GM12865 (cell line): Measurements from ENCODE around the gene TMA7.

Experiments used
- DNase-seq: peaks from one replicate; pipeline ENCODE4 v3.0.0; 2010; ENCODE audit warnings: low read depth
- H3K4me3 ChIP-seq: 2 replicates; pipeline ENCODE4 v1.5.1; 2011; ENCODE audit warnings: mild to moderate bottlenecking, low read depth, low read length, control low read depth
- TF ChIP-seq, protein P1 (sequence below): IDR thresholded peaks from 2 replicates; pipeline ENCODE4 v1.5.1; 2011; ENCODE audit warnings: low read length, control low read depth, low read depth, inconsistent platforms; ENCODE audit not compliant: insufficient read depth; ENCODE audit errors: missing control alignments

Gene TMA7

GRCh38 chr3:48439820-48440589 is at the start of gene TMA7, which contains the start of gene CCDC51:
TMA7 (plus strand) TSS chr3:48440257; CDS start chr3:48440297, 40 bp downstream.
CCDC51 (minus strand) TSS chr3:48440119; CDS start chr3:48435128, 4,991 bp downstream.
- peak; percentile 98 for DNase-seq
- TF ChIP-seq, protein P1, sequence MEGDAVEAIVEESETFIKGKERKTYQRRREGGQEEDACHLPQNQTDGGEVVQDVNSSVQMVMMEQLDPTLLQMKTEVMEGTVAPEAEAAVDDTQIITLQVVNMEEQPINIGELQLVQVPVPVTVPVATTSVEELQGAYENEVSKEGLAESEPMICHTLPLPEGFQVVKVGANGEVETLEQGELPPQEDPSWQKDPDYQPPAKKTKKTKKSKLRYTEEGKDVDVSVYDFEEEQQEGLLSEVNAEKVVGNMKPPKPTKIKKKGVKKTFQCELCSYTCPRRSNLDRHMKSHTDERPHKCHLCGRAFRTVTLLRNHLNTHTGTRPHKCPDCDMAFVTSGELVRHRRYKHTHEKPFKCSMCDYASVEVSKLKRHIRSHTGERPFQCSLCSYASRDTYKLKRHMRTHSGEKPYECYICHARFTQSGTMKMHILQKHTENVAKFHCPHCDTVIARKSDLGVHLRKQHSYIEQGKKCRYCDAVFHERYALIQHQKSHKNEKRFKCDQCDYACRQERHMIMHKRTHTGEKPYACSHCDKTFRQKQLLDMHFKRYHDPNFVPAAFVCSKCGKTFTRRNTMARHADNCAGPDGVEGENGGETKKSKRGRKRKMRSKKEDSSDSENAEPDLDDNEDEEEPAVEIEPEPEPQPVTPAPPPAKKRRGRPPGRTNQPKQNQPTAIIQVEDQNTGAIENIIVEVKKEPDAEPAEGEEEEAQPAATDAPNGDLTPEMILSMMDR: no peak
- peak within 1 kb of the TSS; percentile 93 for H3K4me3 ChIP-seq

DNA sequence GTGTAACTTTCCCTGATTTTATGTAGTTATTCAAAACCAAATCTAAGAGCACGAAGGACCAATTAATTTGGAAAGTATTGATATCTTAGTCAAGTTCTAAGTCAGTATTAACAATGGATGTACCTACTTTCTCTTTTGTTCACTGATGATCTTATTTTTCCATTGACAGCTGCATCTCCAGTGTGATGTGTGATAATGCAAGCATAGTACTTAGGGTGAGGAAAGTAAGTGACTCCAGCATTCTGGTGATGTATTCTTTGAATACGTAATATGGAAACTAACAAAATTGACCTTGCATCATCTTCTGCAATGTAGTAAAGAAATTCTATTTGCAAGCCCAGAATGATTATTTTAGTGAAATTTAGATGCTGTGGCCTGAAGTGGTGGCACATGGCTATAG is 45.7 kb upstream of the TMA7 start:
- no peak for DNase-seq
- TF ChIP-seq, protein P1: no peak
- no peak overlapping the region for H3K4me3 ChIP-seq

DNA sequence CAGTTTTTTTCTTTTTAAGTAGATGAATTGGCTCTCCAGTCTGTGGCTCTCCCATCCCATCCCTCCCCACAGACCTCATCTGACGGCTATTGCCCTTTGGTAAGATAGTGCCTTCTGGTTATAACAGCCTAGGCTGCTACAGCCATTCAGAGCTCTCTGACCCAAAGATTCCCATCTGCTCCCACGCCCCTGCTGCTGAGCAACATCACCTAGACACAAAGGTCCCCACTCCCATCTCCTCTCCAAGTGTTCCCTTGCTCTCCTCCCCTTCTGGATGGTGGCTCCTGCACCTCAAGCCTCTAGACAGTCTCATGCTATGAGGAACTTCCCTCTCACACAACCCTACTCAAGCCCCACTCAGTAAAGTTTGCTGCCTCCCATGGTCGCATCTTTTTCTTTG is 44.3 kb upstream of the TMA7 start:
- no peak overlapping the region for H3K4me3 ChIP-seq
- DNase-seq: no peak
- TF ChIP-seq, protein P1: no peak

- TF ChIP-seq, protein P1: no peak
- no peak overlapping the region for H3K4me3 ChIP-seq
- DNase-seq: no peak
These were observed 42.0 kb upstream of the TMA7 start for GRCh38 chr3:48397767-48398681.

GRCh38 chr3:48398701-48399386 is 41.2 kb upstream of the TMA7 start:
- TF ChIP-seq, protein P1: no peak
- no peak overlapping the region for H3K4me3 ChIP-seq
- DNase-seq: no peak

DNA sequence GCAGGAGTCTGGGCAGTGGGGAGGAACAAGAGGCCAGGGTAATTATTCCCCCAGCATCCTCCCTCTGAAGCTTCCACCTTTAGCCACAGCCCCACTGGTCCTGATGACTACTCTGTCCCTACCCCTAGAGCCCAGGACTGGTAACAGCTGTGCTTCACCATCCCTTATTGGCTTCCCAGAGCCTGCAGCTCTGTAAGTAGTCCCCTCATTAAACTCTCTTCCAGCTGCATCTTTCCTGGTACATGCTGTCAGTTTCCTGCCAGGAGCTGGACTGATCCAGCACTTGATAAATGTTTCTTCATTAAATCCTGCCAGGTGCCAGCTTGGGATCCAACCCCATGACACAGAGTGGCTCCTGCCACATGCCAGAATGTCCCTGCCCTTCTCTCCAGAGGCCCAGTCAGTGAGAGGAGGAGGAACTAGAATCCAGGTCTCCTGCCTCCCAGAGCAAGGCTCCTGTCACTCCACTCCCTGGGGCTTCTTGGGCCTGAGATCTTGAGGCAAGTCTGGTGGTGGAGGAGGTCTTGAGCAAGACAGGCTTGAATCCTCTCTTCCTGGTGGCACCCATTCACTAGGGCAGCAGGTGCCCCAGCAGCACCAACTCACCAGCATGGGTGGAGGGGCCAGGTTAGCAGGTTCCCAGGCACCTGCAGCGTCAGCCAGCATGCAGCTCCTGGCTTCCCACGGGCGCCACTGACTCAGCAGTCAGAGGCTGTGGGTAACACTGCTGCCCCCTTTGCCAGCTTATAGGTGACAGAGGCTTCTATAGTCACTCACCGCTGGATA is 40.5 kb upstream of the TMA7 start:
- TF ChIP-seq, protein P1: no peak
- no peak overlapping the region for H3K4me3 ChIP-seq
- DNase-seq: no peak
